ENCODE measurements around the gene AK1.

DNA sequence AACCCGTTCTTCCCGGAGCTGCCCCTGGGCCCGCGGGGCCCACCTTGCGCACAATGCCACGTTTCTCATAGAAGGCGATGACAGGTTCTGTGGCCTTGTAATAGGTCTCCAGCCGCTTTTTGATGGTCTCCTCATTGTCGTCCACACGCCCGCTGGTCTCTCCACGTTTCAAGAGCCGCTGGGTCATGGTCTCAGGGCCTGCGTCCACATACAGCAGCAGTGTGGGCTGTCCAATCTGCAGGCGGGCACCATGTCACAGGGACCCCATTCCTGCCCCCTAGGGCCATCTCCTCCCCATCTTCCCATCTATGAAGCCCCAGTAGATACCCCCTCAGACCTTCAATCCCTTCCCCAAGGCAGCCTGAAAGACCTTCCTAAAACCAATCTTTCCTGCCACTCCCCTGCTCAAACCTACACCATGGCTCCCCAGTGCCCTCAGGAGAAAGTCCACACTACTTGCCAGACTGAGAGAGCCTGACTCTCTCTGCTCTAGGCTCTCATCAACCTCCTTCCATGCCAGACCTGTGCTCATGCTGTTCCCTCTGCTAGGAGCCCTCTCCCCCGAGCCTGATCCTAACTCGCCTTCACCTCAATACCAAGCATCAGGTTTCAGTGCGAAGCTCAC is 9.1 kb downstream of the AK1 start:
- TF ChIP-seq ZNF140 (CRISPR knock-in tag; IDR thresholded peaks at IDR 0.05) (no peak), RCOR1 (IDR thresholded peaks at IDR 0.05; ENCODE audit: borderline replicate concordance in 1 of 2, low read depth in 2 of 2, low read length in 2 of 2) (no peak), FOXP1 (CRISPR knock-in tag; IDR thresholded peaks at IDR 0.05) (no peak), CEBPB (tag; IDR thresholded peaks at IDR 0.05) (no peak), EP300 (IDR thresholded peaks at IDR 0.05; ENCODE audit: low read length) (no peak), SNIP1 (IDR thresholded peaks at IDR 0.05; ENCODE audit: low read depth) (no peak)
